ENCODE results near the gene FOXN1.

The FOXN1 gene

DNA sequence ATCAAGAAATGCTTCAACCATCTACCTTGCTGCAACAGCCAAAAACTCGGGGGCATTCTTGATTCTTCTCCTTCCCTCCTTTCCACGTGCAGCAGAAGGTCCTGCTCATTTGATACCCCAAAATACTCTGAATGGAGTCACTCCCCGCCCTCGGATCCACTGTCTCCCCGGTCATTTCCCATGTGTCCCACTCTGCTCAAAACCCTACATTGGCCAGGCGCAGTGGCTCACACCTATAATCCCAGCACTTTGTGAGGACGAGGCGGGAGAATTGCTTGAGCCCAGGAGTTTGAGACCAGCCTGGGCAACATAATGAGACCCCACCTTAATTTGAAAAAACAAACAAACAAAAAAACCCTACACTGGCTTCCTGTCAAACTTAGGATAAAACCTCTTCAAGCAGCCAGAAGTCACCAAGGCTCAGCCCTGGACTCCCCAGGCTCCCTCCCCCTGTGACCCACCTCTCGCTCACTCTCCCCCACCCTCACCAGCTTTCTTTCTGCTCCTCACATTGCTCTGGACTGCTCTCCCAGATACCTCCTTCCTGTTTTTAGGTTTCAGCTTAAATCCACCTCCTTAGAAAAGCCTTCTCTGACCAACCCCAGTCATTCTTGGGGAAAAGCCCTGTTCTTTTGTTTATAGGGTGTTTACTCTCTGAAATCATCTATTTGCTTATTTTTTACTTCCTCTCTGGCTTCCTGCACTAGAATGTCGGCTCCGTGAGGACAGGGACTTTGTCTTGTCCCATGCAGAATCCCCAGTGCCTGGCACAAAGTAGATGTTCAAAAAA is 29.9 kb upstream of the FOXN1 start:
- TF ChIP-seq, protein P1, sequence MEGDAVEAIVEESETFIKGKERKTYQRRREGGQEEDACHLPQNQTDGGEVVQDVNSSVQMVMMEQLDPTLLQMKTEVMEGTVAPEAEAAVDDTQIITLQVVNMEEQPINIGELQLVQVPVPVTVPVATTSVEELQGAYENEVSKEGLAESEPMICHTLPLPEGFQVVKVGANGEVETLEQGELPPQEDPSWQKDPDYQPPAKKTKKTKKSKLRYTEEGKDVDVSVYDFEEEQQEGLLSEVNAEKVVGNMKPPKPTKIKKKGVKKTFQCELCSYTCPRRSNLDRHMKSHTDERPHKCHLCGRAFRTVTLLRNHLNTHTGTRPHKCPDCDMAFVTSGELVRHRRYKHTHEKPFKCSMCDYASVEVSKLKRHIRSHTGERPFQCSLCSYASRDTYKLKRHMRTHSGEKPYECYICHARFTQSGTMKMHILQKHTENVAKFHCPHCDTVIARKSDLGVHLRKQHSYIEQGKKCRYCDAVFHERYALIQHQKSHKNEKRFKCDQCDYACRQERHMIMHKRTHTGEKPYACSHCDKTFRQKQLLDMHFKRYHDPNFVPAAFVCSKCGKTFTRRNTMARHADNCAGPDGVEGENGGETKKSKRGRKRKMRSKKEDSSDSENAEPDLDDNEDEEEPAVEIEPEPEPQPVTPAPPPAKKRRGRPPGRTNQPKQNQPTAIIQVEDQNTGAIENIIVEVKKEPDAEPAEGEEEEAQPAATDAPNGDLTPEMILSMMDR (IDR thresholded peaks at IDR 0.05) = no peak
- Mint-ChIP-seq H3K27ac (no peak overlapping the region), H3K9me3 (no peaks in the 10 kb centered on the region), H3K36me3 (ENCODE audit: low read depth) (no peaks in the 10 kb centered on the region), H3K27me3 (ENCODE audit: low read depth, poor library complexity) (peaks cover 28% of the 10 kb centered on the region), H3K4me3 (no peak overlapping the region), H3K4me1 (peaks cover 24% of the 10 kb centered on the region)
- DNase-seq = no peak

DNA sequence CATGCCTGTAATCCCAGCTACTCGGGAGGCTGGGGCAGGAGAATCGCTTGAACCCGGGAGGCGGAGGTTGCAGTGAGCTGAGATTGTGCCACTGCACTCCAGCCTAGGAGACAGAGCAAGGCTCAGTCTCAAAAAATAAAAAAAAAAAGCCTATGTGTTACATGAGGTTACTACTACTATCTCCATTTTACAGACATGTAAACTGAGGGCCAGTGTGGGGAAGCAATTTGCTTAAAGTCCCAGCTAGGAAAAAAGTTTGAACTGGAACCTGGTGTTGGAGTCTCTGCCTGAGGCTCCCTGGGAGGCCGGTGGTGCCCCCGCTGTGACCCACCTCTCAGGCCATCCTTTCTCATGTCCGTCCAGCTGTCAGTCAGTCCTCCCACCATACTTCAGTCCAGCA is 28.2 kb upstream of the FOXN1 start:
- DNase-seq = no peak
- TF ChIP-seq, protein P1 (IDR thresholded peaks at IDR 0.05) = no peak
- no peaks in the 10 kb centered on the region for H3K9me3 Mint-ChIP-seq
- peaks cover 16% of the 10 kb centered on the region for H3K4me1 Mint-ChIP-seq
- H3K36me3 Mint-ChIP-seq (ENCODE audit: low read depth) = no peaks in the 10 kb centered on the region
- H3K4me3 Mint-ChIP-seq = no peak overlapping the region
- no peak overlapping the region for H3K27ac Mint-ChIP-seq
- peaks cover 21% of the 10 kb centered on the region for H3K27me3 Mint-ChIP-seq (ENCODE audit: low read depth, poor library complexity)

- Mint-ChIP-seq H3K27ac (no peak overlapping the region), H3K27me3 (ENCODE audit: low read depth, poor library complexity) (peaks cover 16% of the 10 kb centered on the region), H3K4me3 (no peak overlapping the region), H3K4me1 (peaks cover 16% of the 10 kb centered on the region), H3K9me3 (no peaks in the 10 kb centered on the region), H3K36me3 (ENCODE audit: low read depth) (no peaks in the 10 kb centered on the region)
- TF ChIP-seq, protein P1 (IDR thresholded peaks at IDR 0.05) = no peak
- DNase-seq = no peak
Observed at GRCh38 chr17:28478712-28479615, 27.2 kb upstream of the FOXN1 start.

DNA sequence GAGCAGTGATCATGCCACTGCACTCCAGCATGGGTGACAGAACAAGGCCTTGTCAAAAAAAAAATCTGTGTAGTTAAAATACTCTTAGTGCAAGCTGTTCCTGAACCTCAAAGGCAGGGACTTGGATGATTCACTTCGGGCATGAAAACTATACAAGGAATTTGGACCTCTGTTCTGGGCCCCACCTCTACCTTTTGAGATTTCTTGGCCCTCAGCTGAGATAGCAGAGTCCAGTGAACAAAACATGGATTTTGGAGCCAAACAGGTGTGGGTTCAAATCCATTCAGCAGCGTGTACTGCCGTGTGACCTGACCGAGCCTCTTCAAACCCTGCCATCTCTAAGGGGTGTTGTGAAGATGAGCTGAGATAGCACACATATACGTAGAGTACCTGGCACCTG is 25.9 kb upstream of the FOXN1 start:
- DNase-seq = no peak

DNA sequence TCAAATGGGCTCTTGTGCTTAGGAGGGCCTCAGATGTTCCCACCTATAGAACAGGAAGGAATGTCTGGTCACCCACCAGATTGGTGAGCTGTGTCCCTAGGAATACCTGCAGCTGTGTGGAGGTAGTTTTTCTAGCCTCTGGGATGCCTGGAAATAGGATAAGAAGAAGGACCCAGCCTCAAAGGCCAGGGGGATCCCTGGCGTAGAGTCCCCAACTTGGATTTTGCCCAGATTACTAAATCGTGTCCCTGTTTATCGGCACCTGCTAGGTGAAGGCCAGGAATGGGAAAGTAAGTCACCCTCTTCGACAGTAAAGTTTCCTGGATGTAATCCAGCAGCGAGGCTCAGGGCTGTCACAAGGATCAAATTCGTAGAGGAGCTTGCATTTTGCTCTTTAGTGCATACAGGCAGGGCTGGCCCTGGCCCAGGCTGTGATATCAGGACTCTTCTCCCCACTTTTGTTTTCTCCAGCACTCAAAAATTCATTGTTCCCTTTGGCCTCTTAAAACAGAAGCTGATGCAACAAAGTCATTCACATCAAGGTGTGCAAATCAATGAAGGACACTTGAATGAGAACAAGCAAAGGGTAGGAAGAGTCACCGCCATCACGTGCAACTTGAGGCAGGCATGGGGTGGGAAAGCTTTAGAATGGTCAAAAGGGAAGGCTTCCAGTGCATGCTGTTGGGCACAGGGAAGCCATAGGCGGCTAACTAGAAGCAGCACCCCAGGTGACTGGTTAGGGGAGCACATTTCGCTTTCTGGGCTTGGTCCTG is 25.2 kb upstream of the FOXN1 start:
- H3K9me3 Mint-ChIP-seq = no peaks in the 10 kb centered on the region
- no peaks in the 10 kb centered on the region for H3K36me3 Mint-ChIP-seq (ENCODE audit: low read depth)
- no peak overlapping the region for H3K27ac Mint-ChIP-seq
- peaks cover 17% of the 10 kb centered on the region for H3K4me1 Mint-ChIP-seq
- H3K4me3 Mint-ChIP-seq = no peak overlapping the region
- peaks cover 10% of the 10 kb centered on the region for H3K27me3 Mint-ChIP-seq (ENCODE audit: low read depth, poor library complexity)
- TF ChIP-seq, protein P1 (IDR thresholded peaks at IDR 0.05) = no peak
- DNase-seq = no peak

More for the DNA sequence above, 25.9 kb upstream of the FOXN1 start:
- Mint-ChIP-seq H3K4me3 (no peak overlapping the region), H3K4me1 (peaks cover 24% of the 10 kb centered on the region), H3K27me3 (ENCODE audit: low read depth, poor library complexity) (peaks cover 10% of the 10 kb centered on the region), H3K27ac (no peak overlapping the region), H3K36me3 (ENCODE audit: low read depth) (no peaks in the 10 kb centered on the region), H3K9me3 (no peaks in the 10 kb centered on the region)
- TF ChIP-seq, protein P1 (IDR thresholded peaks at IDR 0.05) = no peak
